NCI-H345 treated with DMSO at 0.1 percent for 48 hours (cell line): ENCODE measurements around the gene RFLNA.

Experiments used
- DNase-seq: peaks from one replicate; lab custom pipeline; 2025; ENCODE audit not compliant: unreplicated experiment; lab: John Stamatoyannopoulos, UW

Gene RFLNA

DNA sequence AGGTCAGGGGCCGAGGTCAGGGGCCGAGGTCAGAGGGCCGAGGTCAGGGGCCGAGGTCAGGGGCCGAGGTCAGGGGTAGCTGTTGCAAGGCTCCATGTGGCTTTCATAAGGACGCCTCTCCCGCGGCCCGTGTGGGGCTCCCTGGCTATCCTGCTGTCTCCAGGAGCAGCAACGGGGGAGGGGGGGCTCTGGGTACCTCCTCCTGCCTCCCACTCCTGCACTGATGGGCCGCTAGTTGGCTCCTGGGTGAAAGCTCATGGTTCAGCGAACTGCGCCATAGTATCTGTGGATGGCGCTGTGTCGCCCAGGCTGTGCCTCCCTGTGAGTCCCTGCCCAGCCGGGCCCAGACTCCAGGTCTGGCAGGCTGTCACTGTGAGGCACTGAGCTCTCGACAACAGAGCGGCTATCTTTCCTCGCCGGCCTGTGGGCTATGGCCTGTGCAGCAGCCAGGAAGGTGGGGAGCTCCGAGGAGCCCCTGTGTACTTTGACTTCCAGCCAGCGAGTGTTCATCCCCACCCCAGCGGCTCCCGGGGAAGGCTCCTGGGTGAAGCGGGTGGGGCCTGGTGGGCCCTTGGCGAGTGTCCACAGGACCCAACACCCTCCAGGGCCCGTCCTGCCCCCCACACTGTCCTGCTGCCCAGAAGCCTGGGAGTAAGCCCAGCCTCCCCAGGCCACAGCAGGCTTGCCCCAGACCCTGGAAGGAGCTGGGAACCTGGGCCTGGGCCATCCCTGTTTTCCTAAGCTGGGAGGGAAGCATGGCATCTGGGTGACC is 8.1 kb downstream of the RFLNA start:
- DNase-seq: no peak

GRCh38 chr12:124303579-124304313 is 8.9 kb downstream of the RFLNA start:
- no peak for DNase-seq

GRCh38 chr12:124304314-124304790 is 9.5 kb downstream of the RFLNA start:
- DNase-seq: no peak

DNA sequence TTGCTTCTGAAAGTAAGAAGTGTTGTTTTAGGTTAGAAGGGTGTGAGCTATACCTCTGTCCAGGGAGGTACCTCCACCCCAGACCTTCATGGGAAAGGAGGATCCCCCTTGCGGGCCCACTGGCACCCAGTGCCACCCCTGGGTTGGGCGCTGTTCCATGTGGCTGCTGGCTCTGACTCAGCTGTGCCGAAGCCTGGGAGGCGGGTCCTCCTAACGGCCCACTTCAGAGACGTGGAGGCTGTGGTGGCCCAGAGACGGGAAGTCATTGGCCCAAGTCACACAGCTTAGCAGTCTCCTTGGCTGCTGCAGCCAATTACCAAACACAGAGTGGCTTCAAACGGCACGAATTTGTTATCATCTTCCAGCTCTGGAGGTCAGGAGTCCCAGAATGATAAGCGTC is 10.2 kb downstream of the RFLNA start:
- DNase-seq: no peak

DNA sequence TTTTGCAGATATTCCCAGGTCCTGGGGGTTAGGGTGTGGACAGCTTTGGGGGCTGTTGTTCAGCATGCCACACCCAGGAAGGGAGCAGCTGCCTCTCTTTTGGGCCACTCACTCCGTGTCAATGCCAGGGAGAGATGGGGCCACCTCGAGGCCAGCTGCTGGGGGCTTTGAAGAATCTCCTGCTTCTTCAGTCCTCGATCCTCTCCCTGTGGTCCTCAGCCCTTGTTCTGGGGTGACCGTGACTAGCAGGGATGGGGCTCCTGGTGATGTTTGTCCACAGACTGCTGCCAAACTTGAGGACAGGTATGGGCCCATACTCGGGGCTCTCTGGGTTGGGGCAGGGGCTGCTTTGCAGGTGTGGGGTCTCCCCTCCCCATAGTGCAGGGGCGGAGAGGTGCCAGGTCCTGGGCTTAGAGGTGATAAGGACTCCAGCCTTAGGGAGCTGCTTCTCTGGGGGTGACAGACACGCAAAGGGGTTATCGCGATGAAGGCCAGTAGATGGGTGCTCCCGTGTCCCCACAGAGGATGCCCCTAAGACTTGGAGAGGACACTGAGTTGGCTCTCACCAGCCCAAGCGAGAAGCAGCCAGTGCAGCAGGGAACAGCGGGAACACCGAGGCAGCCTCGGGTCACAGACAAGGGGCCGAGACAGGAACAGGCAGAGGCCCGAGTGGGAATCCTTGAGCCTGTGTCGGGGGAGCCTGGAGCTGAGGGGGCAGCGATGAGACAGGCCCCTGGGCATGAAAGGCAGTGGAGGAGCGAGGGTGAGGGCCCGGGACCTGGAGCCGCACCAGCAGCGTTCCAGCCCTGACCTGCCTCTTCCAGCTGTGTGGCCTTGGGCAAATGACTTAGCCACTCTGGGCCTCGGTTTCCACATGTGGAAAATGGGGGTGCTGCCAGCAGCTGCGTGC is 11.1 kb downstream of the RFLNA start:
- no peak for DNase-seq

- DNase-seq: no peak
These were observed 12.0 kb downstream of the RFLNA start for GRCh38 chr12:124306686-124307555.

DNA sequence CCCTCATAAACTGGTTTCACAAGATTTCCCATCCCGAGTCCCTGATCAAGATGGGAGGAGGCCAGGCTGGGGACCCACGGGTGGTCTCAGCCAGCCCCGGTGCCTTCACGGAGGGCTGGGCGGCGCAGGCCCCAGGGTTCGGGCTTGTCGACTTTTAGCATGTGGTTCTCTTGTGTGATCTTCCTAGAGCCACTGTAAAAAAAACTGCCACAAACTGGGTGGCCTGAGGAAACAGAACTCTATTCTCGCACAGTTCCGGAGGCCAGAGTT is 12.6 kb downstream of the RFLNA start:
- no peak for DNase-seq

- no peak for DNase-seq
These were observed 13.8 kb downstream of the RFLNA start for GRCh38 chr12:124308741-124309140.

DNA sequence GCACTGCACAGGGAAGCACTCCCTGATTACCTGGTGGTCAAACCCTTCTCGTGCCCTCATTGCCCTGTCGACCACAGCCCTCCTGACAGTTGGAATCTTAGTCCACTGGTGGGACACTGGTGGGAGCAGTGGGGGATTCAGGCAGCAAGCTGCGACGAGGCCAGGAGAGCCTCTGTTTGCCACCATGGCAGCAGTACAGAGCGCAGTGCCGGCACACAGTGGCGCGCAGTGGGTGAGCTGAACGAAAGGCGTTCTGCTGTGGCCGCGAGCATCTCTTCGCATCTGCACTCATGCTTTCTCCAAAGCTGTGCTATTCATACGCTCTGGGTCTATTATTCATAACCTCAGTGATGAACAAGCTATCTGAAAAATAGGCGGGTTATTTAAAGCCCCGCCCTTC is 14.3 kb downstream of the RFLNA start:
- no peak for DNase-seq

GRCh38 chr12:124309744-124310143 is 14.9 kb downstream of the RFLNA start:
- no peak for DNase-seq

DNA sequence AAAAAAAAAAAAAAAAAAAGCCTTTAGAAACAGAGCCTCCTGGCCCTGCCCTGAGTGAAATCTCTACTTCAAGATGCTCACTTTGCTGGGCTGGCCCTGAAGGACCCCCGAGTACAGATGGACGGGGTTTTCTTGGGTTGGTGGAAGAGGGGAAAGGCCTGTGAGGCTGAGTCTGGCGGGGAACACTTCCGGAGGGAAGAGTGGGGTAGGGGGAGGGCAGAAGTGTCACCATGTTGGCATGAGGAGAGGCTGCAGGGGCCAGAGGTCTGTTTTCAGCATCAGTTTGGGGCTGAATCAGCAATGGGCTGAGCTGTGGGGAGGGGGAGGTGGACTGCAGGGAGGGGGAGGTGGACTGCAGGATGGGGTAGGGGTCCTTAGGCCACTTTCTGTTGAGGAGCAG is 15.3 kb downstream of the RFLNA start:
- no peak for DNase-seq

GRCh38 chr12:124310785-124311184 is 15.9 kb downstream of the RFLNA start:
- DNase-seq: no peak

DNA sequence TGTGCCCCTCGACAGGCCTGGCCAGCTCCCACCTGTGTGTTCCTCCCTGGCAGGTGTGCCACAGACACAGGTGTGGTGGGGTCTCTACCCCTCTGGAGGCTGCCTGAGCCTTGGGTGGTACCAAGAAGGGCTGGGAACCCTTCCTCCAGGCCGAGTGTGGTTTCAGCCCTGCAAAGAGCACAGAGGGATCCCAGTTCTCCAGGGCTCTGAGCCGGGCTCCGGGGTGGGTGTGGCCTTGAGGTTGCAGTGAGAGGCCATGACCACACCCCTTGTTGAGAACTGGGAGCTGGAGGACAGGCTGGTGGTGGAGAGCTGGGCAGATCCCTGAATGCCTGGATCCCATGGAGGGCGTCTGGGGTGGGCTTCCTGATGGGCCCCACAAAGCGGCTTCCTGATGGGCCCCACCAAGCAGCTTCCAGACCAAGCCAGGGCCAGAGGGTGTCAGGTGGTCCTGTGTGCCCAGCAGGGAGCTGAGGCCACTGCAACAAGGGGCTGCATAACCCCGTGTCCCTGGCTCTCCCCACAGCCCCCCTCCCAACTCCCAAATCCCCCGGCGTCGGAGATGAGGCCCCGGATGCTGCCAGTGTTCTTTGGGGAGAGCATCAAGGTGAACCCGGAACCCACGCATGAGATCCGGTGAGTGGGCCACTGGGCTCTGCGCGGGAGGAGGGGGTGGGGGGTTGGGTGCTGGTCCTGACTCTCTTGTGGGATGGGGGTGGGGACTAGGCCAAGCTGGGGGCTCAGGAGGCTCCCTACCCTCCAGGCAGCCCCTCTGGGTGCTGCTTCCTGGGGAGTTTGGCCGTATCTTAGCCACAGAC is 16.6 kb downstream of the RFLNA start:
- DNase-seq: no peak

DNA sequence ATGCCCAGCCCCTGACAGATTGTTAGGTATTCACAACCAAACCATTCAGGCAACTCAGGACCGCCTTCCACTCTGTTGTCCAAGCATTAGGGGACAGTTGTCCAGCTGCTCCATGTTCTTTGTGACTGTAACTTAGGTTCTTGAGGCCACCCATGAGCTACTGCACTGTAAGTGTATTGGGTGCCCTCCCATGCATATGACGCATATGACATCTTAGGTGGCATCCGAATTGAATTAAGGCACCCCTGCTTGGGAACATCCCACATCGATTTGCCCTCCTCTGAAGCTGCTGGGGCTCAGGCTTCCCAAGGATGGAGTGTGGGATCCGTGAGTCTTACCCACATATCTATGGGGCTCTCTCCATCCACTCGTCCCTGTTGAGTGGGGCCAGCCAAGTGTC is 17.7 kb downstream of the RFLNA start:
- no peak for DNase-seq

GRCh38 chr12:124314207-124314606 is 19.3 kb downstream of the RFLNA start:
- DNase-seq: no peak

- DNase-seq: no peak
These were observed 19.9 kb downstream of the RFLNA start for GRCh38 chr12:124314766-124315165.

DNA sequence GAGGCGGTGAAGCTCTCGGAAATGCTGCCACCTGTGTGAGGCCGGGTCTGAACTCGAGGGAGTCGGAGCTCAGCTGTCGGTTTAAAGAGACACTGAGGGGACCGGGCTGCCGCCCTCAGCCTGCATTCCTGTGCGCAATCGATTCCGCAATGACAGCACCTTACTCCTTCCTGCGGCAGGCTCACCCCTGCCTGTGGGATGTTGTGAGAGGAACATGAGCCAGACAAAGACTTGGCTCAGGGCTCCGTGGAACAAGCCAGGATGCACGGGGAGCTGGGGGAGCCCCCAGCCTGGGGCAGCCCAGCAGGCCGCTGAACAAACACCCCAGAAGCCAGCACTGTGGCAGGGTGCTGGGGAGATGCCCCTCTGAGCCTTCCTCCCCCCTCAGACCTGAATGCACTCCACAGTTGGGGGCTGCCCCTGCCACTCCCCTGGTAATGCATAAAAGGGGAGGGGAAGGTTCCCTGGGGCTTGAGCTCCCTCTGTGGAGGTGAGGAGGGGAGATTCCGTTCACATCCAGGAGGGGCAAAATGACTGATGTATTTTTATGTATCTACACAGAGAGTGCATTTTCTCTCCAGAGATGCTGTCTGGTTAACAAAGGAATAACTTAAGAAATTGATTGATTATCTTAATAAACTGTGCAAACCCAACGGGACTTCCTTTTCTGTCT is 20.6 kb downstream of the RFLNA start:
- DNase-seq: no peak

GRCh38 chr12:124316257-124316900 is 21.5 kb downstream of the RFLNA start:
- DNase-seq: no peak

DNA sequence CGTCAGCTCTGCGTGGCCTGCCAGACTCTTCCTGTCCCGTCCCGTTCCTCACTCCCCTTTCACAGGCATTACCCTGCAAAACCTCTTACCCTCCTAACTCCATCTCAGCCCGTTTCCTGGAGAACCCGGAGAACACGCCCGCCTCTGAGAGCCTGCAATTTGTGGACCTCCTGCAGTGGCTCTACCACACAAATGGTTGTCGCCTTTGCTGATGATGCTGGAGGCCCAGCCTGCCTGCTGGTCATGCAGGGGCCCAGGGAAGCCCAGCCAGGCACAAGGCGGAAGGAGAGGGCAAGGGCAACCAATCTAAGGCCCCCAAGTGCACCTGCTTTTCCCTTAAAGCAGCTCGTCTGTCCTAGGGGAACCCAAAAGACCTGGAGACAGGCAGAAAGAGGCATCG is 22.5 kb downstream of the RFLNA start:
- no peak for DNase-seq
